Measurements from ENCODE around the gene HAPLN3. TPM values are rescaled to one million over a fixed set of nuclear protein-coding genes. Genes with fewer than 3 reads are reported as not detected.

The HAPLN3 gene
- total and polyA plus RNA-seq, 10 donors, result 9.7 to 36.0 (median 16.2) TPM

GRCh38 chr15:88918738-88919137 lies 23.4 kb upstream of the HAPLN3 start:
- Histone ChIP-seq H3K27ac (no peak overlapping the region), H3K9me3 (no peaks in the 10 kb centered on the region), H3K4me1 (peaks cover 0 to 13% (median under 1%) of the 10 kb centered on the region in 6 donors), H3K27me3 (replicated peaks in 1 of 7) (peaks cover 0 to 22% (median 0%) of the 10 kb centered on the region in 7 donors), H3K4me3 (no peak overlapping the region), H3K36me3 (no peaks in the 10 kb centered on the region)
- WGBS, 5 donors, result 24 to 52% (median 38%) methylated on average over 4 of the region's 4 CpGs
- no peak for DNase-seq
- intact Hi-C loops (cut with DNase I; ENCODE audit: low total_unique reads), result no loop called here
- TF ChIP-seq CTCF (IDR thresholded peaks at IDR 0.05 in 8 of 11, conservative IDR thresholded peaks at IDR 0.05 in 3 of 11) (no peak), POLR2AphosphoS5 (IDR thresholded peaks at IDR 0.05) (peak in 1 of 3 donors; percentile 24)

- Histone ChIP-seq H3K27me3 (replicated peaks in 1 of 7) (peaks cover 0 to 26% (median 0%) of the 10 kb centered on the region in 7 donors), H3K9me3 (no peaks in the 10 kb centered on the region), H3K27ac (no peak overlapping the region), H3K36me3 (no peaks in the 10 kb centered on the region), H3K4me3 (no peak overlapping the region), H3K4me1 (peaks cover 0 to 22% (median 7%) of the 10 kb centered on the region in 6 donors)
- DNase-seq, result no peak
- intact Hi-C loops (cut with DNase I; ENCODE audit: low total_unique reads), result no loop called here
- TF ChIP-seq POLR2AphosphoS5 (IDR thresholded peaks at IDR 0.05), result no peak
- WGBS, 5 donors, result 87 to 90% (median 87%) methylated on average over 5 of the region's 5 CpGs
These were observed 22.4 kb upstream of the HAPLN3 start for GRCh38 chr15:88917760-88918159.

GRCh38 chr15:88915354-88915753 lies 20.0 kb upstream of the HAPLN3 start:
- no peak for DNase-seq
- no peak for TF ChIP-seq CTCF (IDR thresholded peaks at IDR 0.05 in 8 of 11, conservative IDR thresholded peaks at IDR 0.05 in 3 of 11)
- TF ChIP-seq POLR2AphosphoS5 (IDR thresholded peaks at IDR 0.05), result no peak
- no peak for TF ChIP-seq POLR2A (IDR thresholded peaks at IDR 0.05)
- Histone ChIP-seq H3K27me3 (replicated peaks in 1 of 7) (peaks cover 0 to 27% (median 0%) of the 10 kb centered on the region in 7 donors), H3K9me3 (no peaks in the 10 kb centered on the region), H3K4me3 (no peak overlapping the region), H3K27ac (peak overlapping the region in 1 of 8 donors; percentile 1), H3K36me3 (no peaks in the 10 kb centered on the region), H3K4me1 (peaks cover 0 to 43% (median 13%) of the 10 kb centered on the region in 6 donors)
- intact Hi-C loops (cut with DNase I; ENCODE audit: low total_unique reads), result no loop called here
- 93 to 97% (median 94%) methylated on average over 10 of the region's 10 CpGs for WGBS, 5 donors

GRCh38 chr15:88913850-88914169 lies 18.5 kb upstream of the HAPLN3 start:
- intact Hi-C loops (cut with DNase I; ENCODE audit: low total_unique reads), result no loop called here
- Histone ChIP-seq H3K4me3 (peak overlapping the region in 4 of 8 donors; percentile 75 to 82 (median 77)), H3K4me1 (peaks cover 0 to 39% (median 13%) of the 10 kb centered on the region in 6 donors), H3K27ac (peak overlapping the region in 4 of 8 donors; percentile 70 to 83 (median 82)), H3K9me3 (no peaks in the 10 kb centered on the region), H3K36me3 (peaks cover 0 to 15% (median 0%) of the 10 kb centered on the region in 6 donors), H3K27me3 (replicated peaks in 1 of 7) (peaks cover 0 to 17% (median 0%) of the 10 kb centered on the region in 7 donors)
- WGBS, 5 donors, result 66 to 72% (median 69%) methylated on average over 4 of the region's 4 CpGs
- no peak for TF ChIP-seq CTCF (IDR thresholded peaks at IDR 0.05 in 8 of 11, conservative IDR thresholded peaks at IDR 0.05 in 3 of 11)
- no peak for TF ChIP-seq POLR2AphosphoS5 (IDR thresholded peaks at IDR 0.05)
- TF ChIP-seq POLR2A (IDR thresholded peaks at IDR 0.05), result no peak
- no peak for DNase-seq
